HFF-Myc (cell line): ENCODE data around the gene STX8.

ENCODE experiments used
- DNase-seq: peaks from one replicate; pipeline ENCODE4 v3.0.0-alpha.2; 2011; ENCODE audit warnings: low read depth; ENCODE audit errors: extremely low read depth
- H3K4me3 ChIP-seq: replicated peaks from 2 replicates; pipeline ENCODE4 v1.5.1; 2011; ENCODE audit warnings: low read depth, mild to moderate bottlenecking, control low read depth, low read length
- CTCF ChIP-seq: IDR thresholded peaks from 2 replicates; pipeline ENCODE4 v1.5.1; 2012; ENCODE audit warnings: mild to moderate bottlenecking, low read depth, low read length, control low read depth; ENCODE audit errors: missing control alignments

Gene STX8

DNA sequence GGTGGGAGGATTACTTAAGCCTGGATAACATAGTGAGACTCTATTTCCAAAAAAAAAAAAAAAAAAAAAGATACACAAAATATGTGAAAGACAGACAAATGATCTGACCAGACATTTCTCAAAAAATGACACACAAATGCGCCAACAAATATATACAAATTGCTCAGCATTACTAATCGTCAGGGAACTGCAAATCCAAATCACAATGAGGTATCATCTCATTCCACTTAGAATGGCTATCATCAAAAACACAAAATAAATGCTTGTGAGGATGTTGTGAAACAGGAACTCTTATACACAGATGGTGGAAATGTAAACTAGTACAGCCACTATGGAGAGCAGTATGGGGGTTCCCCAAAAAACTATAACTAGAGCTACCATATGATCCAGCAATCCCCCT is 62.4 kb downstream of the STX8 start:
- TF ChIP-seq CTCF = no peak
- no peak overlapping the region for H3K4me3 ChIP-seq
- DNase-seq = no peak

- no peak for DNase-seq
- H3K4me3 ChIP-seq = no peak overlapping the region
- TF ChIP-seq CTCF = no peak
Measured at GRCh38 chr17:9512323-9513168, 63.1 kb downstream of the STX8 start.

DNA sequence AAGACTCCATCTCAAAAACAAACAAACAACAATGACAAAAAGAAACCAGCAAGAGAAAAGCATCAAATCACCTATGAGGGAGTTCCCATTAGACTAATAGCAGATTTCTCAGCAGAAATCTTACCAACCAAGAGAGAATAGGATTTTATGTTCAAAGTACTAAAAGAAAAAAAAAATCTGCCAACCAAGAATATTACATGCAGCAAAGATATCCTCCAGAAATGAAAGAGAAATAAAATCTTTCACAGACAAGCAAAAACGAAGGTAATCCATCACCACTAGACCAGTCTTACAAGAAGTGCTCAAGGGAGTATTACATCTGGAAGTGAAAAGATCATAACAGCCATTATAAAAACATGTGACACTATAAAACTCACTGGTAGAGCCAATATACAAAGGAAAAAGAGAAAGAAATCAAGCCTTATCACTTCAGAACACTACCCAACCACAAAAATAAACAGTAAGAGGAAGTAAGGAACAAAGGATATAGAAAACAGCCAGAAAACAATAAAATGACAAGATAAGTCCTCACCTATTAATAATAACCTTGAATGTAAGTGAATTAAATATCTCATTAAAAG is 66.3 kb downstream of the STX8 start:
- DNase-seq = no peak
- no peak overlapping the region for H3K4me3 ChIP-seq
- no peak for TF ChIP-seq CTCF

DNA sequence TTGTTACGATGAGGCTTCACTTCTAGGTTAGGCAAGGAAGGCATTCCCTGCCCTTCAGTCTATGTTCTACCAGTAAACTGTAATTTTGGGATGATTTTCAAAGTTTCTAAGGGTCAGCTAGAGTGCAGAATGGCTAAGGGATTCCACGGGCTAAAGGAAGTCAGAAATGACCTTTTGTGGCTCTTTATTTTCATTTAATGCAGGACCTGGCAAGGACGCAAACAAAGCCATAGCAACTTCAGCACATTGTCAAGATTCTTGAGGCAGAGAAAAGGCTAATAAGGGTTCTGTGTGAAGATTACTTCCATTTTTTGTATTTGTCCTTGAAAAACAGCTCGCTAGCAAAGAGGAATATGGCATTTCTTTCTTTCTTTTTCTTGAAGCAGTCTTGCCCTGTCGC is 76.6 kb downstream of the STX8 start:
- no peak for TF ChIP-seq CTCF
- no peak overlapping the region for H3K4me3 ChIP-seq
- no peak for DNase-seq

- TF ChIP-seq CTCF = no peak
- DNase-seq = no peak
- no peak overlapping the region for H3K4me3 ChIP-seq
Measured at GRCh38 chr17:9498490-9498889, 77.1 kb downstream of the STX8 start.

DNA sequence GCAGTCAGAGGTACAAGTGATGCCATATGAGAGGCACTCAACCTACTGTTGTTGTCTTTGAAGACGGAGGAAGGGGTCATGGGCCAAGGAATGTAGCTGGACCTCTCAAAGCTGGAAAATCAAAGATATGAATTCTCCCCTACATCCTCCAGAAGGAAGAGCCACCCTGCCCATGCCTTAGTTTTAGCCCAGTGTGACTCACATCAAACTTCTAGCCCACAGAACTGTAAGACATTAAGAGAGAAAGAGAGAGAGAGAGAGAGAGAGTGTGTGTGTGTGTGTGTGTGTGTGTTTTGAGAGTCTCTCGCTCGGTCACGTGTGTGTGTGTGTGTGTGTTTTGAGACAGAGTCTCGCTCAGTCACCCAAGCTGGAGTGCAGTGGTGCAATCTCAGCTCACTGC is 87.1 kb downstream of the STX8 start:
- DNase-seq = no peak
- H3K4me3 ChIP-seq = no peak overlapping the region
- no peak for TF ChIP-seq CTCF
